MM.1S (cell line): Measurements from ENCODE around the gene PIP4K2A.

Experiments
- DNase-seq: peaks from one replicate; pipeline ENCODE4 v3.0.0-alpha.2; 2015
- H2AFZ ChIP-seq: fragments of 300-600 bp; sonication (generic); 2 replicates; pipeline ENCODE4 v1.6.0; 2016; ENCODE audit warnings: antibody characterized with exemption, low read length
- H3F3A ChIP-seq: fragments of 300-600 bp; sonication (generic); 2 replicates; pipeline ENCODE4 v1.6.1; 2016; ENCODE audit warnings: mild to moderate bottlenecking, antibody characterized with exemption, low read length, moderate library complexity, mixed read lengths; ENCODE audit not compliant: insufficient read depth
- H3K27ac ChIP-seq: fragments of 300-600 bp; sonication (generic); 2 replicates; pipeline ENCODE4 v1.5.1; 2016; ENCODE audit warnings: mild to moderate bottlenecking, low read length
- H3K27me3 ChIP-seq: fragments of 300-600 bp; sonication (generic); replicated peaks from 2 replicates; pipeline ENCODE4 v1.6.0; 2016; ENCODE audit warnings: low read length; ENCODE audit not compliant: insufficient read depth
- H3K36me3 ChIP-seq: fragments of 300-600 bp; sonication (generic); replicated peaks from 2 replicates; pipeline ENCODE4 v1.6.1; 2016; ENCODE audit warnings: mild to moderate bottlenecking, low read length, mixed read lengths; ENCODE audit not compliant: insufficient read depth
- H3K4me1 ChIP-seq: fragments of 300-600 bp; sonication (generic); 2 replicates; pipeline ENCODE4 v1.6.1; 2016; ENCODE audit warnings: low read length, mixed read lengths
- H3K4me2 ChIP-seq: fragments of 300-600 bp; sonication (generic); 2 replicates; pipeline ENCODE4 v1.6.0; 2016; ENCODE audit warnings: low read depth, low read length
- H3K4me3 ChIP-seq: fragments of 300-600 bp; sonication (generic); 2 replicates; pipeline ENCODE4 v1.5.1; 2016; ENCODE audit warnings: low read length, mixed read lengths
- H3K79me2 ChIP-seq: fragments of 300-600 bp; sonication (generic); 2 replicates; pipeline ENCODE4 v1.6.1; 2016; ENCODE audit warnings: mixed run types, low read length, mixed read lengths
- H3K9ac ChIP-seq: fragments of 300-600 bp; sonication (generic); 2 replicates; pipeline ENCODE4 v1.6.1; 2016; ENCODE audit warnings: low read length, mixed read lengths
- H3K9me2 ChIP-seq: fragments of 300-600 bp; sonication (generic); replicated peaks from 2 replicates; pipeline ENCODE4 v1.6.1; 2016; ENCODE audit warnings: mild to moderate bottlenecking, low read length, mixed read lengths; ENCODE audit not compliant: insufficient read depth
- H3K9me3 ChIP-seq: fragments of 300-600 bp; sonication (generic); replicated peaks from 2 replicates; pipeline ENCODE4 v1.6.1; 2016; ENCODE audit warnings: mild to moderate bottlenecking, low read length, mixed read lengths; ENCODE audit not compliant: insufficient read depth
- H4K20me1 ChIP-seq: fragments of 300-600 bp; sonication (generic); 2 replicates; pipeline ENCODE4 v1.6.1; 2016; ENCODE audit warnings: mild to moderate bottlenecking, low read length, moderate library complexity, mixed read lengths; ENCODE audit not compliant: insufficient read depth
- EZH2 ChIP-seq: fragments of 300-600 bp; sonication (generic); optimal IDR thresholded peaks from 2 replicates; pipeline ENCODE3; 2017; ENCODE audit warnings: low read depth, mild to moderate bottlenecking, antibody characterized with exemption, low read length, mixed read lengths
- EZH2phosphoT487 ChIP-seq: fragments of 300-600 bp; sonication (generic); IDR thresholded peaks from 2 replicates; pipeline ENCODE4 v1.6.1; 2018; ENCODE audit warnings: antibody characterized with exemption, low read length
- TF ChIP-seq, protein P1 (sequence below): fragments of 300-600 bp; sonication (generic); IDR thresholded peaks from 2 replicates; pipeline ENCODE4 v1.5.1; 2016; ENCODE audit warnings: antibody characterized with exemption, low read length, mixed read lengths

The PIP4K2A gene

DNA sequence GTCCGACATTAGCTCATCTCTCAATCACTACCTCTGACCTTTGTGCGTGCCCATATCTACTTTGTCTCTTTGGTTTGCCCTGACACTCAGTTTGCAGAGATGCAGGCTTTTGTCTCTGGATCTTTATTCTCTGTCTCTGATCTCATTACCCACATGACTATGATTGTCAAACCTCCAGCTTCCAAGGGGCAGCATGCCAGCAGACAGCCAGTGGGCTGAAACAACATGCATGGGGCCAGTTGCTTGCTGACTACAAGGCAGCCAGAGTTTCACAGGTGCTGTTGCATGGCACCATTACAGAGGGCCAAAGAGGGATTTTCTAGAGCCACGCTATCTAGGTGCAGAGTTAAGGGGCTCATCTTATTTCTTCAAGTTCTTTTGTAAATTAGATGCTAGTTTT is 222.9 kb downstream of the PIP4K2A start:
- DNase-seq = no peak
- Histone ChIP-seq H2AFZ (no peak overlapping the region), H3K79me2 (no peaks in the 10 kb centered on the region), H3K4me3 (no peak overlapping the region), H3F3A (no peaks in the 10 kb centered on the region), H3K27ac (no peak overlapping the region), H3K9me2 (no peaks in the 10 kb centered on the region), H3K4me2 (no peak overlapping the region), H4K20me1 (no peaks in the 10 kb centered on the region), H3K36me3 (no peaks in the 10 kb centered on the region), H3K9ac (no peak overlapping the region), H3K4me1 (no peaks in the 10 kb centered on the region), H3K9me3 (no peaks in the 10 kb centered on the region), H3K27me3 (no peaks in the 10 kb centered on the region)
- TF ChIP-seq, protein P1, sequence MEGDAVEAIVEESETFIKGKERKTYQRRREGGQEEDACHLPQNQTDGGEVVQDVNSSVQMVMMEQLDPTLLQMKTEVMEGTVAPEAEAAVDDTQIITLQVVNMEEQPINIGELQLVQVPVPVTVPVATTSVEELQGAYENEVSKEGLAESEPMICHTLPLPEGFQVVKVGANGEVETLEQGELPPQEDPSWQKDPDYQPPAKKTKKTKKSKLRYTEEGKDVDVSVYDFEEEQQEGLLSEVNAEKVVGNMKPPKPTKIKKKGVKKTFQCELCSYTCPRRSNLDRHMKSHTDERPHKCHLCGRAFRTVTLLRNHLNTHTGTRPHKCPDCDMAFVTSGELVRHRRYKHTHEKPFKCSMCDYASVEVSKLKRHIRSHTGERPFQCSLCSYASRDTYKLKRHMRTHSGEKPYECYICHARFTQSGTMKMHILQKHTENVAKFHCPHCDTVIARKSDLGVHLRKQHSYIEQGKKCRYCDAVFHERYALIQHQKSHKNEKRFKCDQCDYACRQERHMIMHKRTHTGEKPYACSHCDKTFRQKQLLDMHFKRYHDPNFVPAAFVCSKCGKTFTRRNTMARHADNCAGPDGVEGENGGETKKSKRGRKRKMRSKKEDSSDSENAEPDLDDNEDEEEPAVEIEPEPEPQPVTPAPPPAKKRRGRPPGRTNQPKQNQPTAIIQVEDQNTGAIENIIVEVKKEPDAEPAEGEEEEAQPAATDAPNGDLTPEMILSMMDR = no peak
- no peak for TF ChIP-seq EZH2phosphoT487
- TF ChIP-seq EZH2 = no peak

DNA sequence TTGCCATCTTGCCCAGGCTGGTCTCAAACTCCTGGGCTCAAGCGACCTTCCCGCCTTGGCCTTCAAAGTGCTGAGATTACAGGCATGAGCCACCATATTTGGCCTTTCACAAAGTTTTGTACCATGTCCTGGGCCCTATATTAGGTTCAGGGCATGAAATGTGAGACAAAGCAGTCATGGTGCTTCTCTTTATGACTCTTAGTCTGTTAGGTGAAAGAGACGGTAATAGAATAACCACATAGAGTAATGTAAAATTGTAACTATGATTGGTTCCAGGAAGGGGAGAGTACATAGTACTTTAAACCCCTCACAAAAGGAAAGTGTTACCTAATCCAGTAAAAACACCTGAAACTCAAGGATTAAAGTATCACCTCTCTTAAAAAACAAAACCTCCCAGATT is 224.4 kb downstream of the PIP4K2A start:
- Histone ChIP-seq H4K20me1 (no peaks in the 10 kb centered on the region), H2AFZ (no peak overlapping the region), H3K4me3 (no peak overlapping the region), H3K79me2 (no peaks in the 10 kb centered on the region), H3K9me2 (no peaks in the 10 kb centered on the region), H3K27me3 (no peaks in the 10 kb centered on the region), H3K9me3 (no peaks in the 10 kb centered on the region), H3F3A (no peaks in the 10 kb centered on the region), H3K9ac (no peak overlapping the region), H3K36me3 (no peaks in the 10 kb centered on the region), H3K27ac (no peak overlapping the region), H3K4me2 (no peak overlapping the region), H3K4me1 (no peaks in the 10 kb centered on the region)
- TF ChIP-seq EZH2 (no peak), EZH2phosphoT487 (no peak)
- TF ChIP-seq, protein P1 = no peak
- DNase-seq = no peak

DNA sequence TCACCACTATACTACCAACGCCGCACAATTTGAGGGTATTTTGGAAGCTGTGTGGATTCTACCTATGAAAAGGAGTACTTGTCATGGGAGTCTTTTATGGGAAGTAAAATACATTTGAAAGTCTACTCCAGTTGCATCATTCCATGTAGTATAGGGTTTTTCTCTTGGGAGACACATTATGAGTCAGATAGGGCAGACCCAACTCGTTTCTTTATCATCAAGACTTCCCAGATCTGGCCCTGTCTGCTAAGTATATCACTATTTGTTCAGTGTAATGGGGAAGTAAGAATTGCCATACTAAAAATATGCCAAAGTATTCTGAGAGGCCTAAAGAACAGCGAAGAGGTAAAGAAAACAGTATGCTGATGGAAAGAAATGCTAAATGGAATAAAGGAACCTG is 224.9 kb downstream of the PIP4K2A start:
- no peaks in the 10 kb centered on the region for H3F3A ChIP-seq
- TF ChIP-seq, protein P1 = no peak
- TF ChIP-seq EZH2 (no peak), EZH2phosphoT487 (no peak)
- no peak overlapping the region for H3K9ac ChIP-seq
- no peak overlapping the region for H3K27ac ChIP-seq
- H3K4me1 ChIP-seq = no peaks in the 10 kb centered on the region
- H3K4me2 ChIP-seq = no peak overlapping the region
- no peak overlapping the region for H2AFZ ChIP-seq
- H3K9me2 ChIP-seq = no peaks in the 10 kb centered on the region
- no peak overlapping the region for H3K4me3 ChIP-seq
- no peaks in the 10 kb centered on the region for H3K36me3 ChIP-seq
- no peaks in the 10 kb centered on the region for H3K27me3 ChIP-seq
- H3K9me3 ChIP-seq = no peaks in the 10 kb centered on the region
- DNase-seq = no peak
- no peaks in the 10 kb centered on the region for H4K20me1 ChIP-seq
- H3K79me2 ChIP-seq = no peaks in the 10 kb centered on the region

DNA sequence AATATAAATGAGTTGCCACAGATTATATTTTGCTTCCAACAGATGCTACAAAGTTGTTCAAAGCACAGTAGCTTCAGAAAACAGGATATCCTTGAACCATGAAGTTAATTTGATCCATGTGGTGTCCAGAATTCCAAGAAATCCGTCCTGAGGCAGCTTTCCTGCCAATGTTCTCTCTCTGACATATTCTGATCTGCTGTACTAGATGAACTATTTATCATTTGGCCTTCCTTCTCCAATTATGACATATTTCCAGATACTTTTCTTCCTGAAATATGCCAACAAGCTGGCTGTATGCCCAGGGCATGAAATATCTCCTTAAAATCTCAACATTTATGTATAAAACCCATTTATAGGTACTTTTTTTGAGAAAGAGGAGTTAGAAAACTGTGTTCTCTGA is 227.9 kb downstream of the PIP4K2A start:
- Histone ChIP-seq H3K4me3 (no peak overlapping the region), H3K4me1 (peaks cover 16% of the 10 kb centered on the region), H3K9me3 (no peaks in the 10 kb centered on the region), H3K9me2 (no peaks in the 10 kb centered on the region), H2AFZ (no peak overlapping the region), H3F3A (no peaks in the 10 kb centered on the region), H3K36me3 (no peaks in the 10 kb centered on the region), H3K4me2 (no peak overlapping the region), H3K9ac (no peak overlapping the region), H3K27ac (no peak overlapping the region), H3K79me2 (no peaks in the 10 kb centered on the region), H3K27me3 (no peaks in the 10 kb centered on the region), H4K20me1 (no peaks in the 10 kb centered on the region)
- no peak for DNase-seq
- TF ChIP-seq EZH2phosphoT487 (no peak), EZH2 (no peak)
- TF ChIP-seq, protein P1 = no peak
